HG02623 (cell line): ENCODE results near the gene SOD3.

ENCODE experiments used
- ATAC-seq: cut with Tn5 transposase; IDR thresholded peaks from one replicate; pipeline ENCODE4 v1.9.1; 2021; ENCODE audit warnings: moderate library complexity; ENCODE audit not compliant: unreplicated experiment

The SOD3 gene

DNA sequence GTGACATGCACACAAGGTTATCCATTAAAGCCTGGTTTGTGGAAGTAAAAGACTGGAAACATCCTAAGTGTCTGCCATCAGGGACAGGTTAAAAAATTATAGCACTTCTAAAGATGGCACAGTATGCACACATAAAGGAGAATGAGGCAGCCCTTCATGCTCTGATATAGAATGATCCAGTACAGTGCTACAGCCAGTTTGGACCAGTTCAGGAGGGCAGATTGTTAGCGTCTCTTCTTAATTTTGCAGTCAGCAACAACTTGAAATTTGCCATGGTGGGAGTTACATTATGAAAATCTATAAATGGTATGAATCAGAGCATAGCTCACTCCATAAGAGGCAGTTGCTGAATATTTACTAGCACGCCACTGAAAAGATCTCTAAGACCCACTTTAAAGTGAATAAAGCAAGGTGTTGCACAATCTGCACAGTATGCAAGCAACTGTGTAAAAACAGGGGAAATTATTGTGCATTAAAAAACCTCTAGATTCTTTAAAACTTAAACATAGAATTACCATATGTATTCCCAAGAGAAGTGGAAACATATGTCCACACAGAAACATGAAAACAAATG, 20.3 kb upstream of the SOD3 start:
- no peak for ATAC-seq

GRCh38 chr4:24775750-24776149, 19.6 kb upstream of the SOD3 start:
- no peak for ATAC-seq

DNA sequence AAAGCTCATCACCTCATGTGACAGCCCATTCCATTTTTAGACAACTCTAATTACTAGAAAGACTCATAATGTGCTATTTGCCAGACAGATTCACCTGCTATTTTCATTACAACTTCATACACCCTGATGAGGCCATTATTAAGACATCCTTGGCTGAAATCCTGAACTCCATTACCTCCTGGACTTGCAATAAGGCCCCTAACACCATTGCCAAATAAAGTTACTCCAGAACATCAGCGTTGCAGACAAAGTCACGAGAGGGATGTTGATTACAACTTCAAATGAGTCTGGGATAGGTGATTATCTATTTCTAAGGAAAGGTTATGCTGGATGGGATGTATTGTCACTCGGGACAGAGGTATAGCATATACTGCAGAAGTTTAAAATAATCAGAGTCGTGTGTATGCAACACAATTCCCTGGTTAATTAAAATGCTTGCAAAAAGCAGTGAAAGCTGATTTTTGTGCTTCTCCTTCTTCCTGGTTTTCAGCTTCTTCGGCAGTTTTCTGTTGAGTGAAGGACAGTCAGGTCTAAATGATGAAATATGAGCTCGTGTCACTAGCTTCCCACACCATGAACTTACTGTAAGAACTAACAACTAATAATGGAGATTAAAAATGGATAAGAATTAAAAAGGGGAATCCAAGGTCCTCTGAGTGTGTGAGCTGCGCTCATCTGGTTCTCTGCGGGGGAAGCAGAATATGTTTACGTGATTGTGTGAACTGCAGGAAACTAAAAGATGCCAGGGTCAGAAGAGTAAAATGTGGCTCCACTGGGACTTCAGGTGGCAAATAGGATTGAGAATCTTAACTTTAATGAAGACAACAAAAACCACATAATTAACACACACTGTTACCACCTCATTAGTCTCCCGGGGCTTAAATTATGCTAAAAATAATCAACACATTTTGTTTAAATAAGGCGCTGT, 17.6 kb upstream of the SOD3 start:
- ATAC-seq, result no peak

- ATAC-seq, result no peak
These were observed 16.7 kb upstream of the SOD3 start for GRCh38 chr4:24778464-24779225.

DNA sequence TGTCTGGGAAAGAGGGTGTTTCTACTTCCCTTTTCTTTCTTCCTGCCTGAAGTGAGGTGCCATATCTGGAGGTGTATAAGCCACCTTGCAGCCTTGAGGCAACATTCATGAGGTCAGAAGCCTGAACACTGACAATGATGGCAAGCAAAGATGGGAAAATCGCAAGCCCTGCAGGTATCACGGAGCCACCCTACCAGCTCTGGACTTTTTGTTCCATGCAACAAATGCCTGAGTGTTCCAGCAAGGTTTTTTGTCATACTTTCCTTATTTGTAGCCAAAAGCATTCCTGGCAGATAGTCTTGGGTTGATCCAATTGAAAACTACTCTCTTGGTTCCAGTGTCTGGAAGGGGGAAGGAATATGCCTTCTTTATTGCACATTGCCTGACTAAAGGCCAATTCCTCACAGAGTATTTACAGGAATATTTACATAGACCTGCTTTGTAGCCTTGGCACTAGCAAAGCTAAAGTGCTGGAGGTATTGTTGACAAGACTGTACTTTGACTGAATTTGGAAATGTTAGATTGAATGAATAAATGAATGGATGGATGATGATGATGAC, 14.4 kb upstream of the SOD3 start:
- ATAC-seq, result no peak

DNA sequence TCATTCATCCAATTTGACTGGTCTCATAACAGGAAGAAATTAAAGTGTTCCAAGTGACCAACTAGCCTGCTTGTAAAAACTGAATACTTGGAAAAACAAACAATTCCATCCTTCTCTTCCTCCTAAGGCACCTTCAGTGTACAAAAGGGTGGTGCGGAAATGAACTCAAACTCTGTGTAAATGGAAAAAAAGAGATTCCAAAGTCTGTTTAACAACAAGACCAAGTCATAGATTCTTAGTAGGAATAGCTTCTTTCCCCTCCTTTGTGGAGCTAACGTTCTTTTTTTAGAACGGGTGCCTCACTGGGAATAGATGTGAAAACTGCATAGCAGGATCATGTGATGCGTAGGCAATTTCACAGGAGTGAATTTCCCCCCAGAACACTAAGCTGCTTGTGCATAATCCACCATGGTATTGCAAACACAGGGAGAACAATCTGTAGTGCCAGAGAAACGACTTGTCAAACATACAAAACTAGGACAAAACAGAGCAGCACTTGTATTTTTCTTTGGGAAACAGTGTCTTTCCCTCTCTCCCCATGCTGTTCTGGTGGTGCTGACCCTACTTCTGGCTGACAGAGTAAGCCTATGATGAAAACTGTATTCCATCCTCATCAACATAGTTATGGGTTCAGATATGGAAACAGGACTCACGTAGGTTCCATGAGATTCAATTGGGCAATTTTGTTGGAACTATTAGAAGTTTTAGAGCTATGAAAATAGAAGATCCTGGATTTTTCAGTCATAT, 13.2 kb upstream of the SOD3 start:
- ATAC-seq, result no peak

GRCh38 chr4:24783506-24783905, 11.9 kb upstream of the SOD3 start:
- no peak for ATAC-seq

DNA sequence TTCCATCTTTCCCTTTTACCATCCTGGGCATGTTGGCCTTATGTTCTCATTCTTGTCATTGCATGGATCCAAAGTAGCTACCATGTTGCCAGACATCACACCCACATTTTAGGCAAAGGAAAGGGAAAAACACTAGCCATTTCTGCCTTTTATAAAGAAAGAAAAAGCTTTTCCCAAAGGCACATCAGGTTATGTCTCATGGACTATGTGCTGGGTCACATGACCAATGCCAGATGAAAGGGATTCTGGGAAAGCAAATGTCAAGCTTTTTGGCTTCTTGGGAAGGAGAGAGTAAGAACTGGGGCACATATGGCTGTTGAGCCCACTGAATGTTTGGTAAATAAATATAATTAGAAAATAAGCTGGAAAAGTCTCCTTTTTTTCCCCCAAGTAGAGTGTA, 4.3 kb upstream of the SOD3 start:
- ATAC-seq, result no peak

DNA sequence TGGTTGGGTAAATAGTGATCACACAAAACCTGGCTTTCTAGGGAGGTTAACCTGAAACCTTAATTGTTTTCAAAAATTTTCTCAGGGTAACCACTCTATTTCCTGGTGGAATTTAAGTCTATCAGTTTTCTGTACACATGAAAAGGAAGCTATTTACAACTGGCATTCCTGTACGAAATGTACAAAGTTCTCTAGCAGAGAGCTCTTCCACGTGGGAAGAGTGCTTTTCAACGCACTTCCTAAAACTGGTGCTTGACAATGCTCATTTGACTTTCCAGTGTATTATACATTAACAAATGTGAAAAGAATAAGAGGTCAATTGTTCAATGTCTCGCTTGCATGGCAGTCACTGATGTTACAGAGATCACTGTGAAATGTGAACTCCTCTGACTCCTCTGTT, 2.8 kb upstream of the SOD3 start:
- no peak for ATAC-seq

DNA sequence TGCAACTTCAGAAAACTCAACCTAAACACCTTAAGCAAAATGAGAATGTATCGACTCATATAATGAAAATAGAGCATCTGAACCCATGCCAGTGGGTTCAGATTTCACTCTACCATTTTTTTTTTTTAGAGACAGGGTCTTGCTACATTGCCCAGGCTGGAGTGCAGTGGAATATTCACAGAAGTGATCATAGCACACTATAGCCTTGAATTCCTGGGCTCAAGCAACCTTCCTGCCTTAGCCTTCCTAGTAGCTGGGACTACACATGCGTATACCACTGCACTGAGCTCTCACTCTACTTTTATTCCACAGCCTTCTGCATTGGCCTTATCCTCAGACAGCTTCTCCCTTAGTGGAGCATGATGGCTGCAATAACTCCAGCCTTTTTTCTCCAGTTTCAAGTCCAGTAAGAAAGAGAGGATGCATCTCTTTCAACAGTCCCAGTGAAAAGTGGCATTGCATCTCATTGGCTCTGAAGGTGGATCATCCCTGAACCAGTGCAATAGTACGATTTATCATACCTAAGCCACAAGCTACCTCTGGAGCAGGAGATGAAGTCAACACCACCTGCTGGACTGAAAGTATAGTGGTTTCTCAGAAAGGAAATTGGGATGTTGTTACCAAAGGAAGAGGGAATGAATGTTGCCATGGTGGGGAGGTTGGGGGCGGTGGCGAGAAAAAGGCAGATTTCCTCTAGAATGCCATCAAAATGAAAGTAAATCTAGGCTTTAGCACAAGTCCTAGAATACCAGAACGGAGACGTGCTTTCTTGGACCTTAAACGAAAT, 2.0 kb upstream of the SOD3 start:
- ATAC-seq, result no peak

DNA sequence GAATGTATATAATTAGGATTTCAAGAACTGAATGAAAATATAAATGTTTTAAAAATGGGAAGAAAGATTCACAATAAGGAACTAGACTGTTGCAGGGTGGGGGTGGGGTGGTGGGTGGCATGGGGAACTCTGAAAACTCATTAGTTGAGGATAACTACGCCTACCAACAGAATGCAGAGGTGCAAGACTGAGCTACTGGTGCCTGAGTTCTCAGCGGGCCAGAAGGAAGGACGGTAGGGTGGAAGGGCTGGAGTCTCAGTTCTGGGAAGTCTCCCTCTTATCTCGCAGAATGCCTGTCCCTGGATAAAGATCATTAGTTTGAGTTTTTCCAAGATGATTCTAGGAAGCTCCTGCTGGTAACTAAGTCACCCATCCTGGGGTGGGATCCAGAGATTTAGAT, 1.3 kb upstream of the SOD3 start:
- ATAC-seq, result no peak

DNA sequence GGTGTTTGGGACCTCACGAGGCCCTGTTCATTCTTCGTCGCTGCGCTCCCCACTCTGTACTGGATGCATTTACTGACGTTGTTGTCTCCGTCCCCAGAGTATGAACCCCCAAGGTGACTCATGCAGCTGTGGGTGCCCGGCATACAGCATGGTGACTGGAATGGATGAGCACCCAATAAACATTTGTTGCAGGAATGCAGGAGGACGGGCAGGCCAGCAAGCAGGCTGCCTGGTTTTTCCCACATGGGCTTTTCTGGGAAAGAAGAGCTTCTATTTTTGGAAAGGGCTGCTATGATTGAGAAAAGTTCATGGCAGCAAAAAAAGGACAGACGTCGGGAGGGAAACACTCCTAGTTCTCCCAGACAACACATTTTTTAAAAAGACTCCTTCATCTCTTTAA, 893 bp upstream of the SOD3 start:
- ATAC-seq, result no peak

GRCh38 chr4:24795666-24796381, 451 bp downstream of the SOD3 start:
- ATAC-seq, result no peak

- no peak for ATAC-seq
These were observed 1.2 kb downstream of the SOD3 start for GRCh38 chr4:24796620-24797019.

DNA sequence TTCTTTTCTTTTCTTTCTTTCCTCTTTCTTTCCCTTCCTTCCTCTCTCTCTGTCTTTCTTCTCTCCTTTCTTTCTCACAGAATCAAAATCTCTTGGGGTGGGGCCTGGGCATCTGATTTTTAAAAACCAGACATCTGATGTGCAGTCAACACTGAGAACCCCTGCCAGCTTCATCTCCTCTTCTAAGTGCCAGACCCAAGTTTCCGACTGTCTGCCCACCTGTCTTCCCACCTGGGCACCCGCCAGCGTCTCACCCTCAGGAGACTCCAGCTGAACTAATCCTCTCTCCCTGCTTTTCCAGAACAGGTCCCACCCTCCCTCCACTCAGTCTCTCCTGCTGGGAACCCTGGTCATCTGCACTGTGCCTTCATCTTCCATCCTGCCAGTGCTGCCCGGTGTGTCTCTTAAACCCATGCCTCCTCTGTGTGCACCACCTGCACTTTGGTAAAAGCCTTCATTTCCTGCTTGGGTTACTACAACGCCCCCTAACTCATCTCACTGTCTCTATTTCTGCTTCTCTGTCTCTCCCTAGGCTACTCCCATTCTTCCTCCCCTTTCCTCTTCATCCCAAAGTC, 2.8 kb downstream of the SOD3 start:
- ATAC-seq, result no peak

DNA sequence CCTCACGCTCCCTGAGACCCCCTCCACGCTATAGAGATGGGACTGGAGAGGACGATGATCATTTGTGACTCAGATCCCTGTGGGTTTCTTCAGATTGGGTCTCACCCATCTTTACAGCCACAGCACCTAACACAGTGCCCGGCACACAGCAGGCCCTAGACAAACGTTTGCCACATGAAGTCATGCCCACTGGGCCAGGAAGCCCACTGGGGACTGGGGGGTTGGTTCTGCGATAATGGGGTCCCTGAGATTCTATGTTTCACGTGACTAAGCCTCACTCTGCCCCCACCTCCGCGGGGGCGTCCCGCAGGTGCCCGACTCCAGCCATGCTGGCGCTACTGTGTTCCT, 3.8 kb downstream of the SOD3 start:
- no peak for ATAC-seq

DNA sequence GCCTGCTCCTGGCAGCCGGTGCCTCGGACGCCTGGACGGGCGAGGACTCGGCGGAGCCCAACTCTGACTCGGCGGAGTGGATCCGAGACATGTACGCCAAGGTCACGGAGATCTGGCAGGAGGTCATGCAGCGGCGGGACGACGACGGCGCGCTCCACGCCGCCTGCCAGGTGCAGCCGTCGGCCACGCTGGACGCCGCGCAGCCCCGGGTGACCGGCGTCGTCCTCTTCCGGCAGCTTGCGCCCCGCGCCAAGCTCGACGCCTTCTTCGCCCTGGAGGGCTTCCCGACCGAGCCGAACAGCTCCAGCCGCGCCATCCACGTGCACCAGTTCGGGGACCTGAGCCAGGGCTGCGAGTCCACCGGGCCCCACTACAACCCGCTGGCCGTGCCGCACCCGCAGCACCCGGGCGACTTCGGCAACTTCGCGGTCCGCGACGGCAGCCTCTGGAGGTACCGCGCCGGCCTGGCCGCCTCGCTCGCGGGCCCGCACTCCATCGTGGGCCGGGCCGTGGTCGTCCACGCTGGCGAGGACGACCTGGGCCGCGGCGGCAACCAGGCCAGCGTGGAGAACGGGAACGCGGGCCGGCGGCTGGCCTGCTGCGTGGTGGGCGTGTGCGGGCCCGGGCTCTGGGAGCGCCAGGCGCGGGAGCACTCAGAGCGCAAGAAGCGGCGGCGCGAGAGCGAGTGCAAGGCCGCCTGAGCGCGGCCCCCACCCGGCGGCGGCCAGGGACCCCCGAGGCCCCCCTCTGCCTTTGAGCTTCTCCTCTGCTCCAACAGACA, 4.4 kb downstream of the SOD3 start:
- ATAC-seq, result no peak

- ATAC-seq, result no peak
These were observed 5.0 kb downstream of the SOD3 start for GRCh38 chr4:24800325-24800895.
